ENCODE measurements around the gene PEX10. TPM values are rescaled to one million over a fixed set of nuclear protein-coding genes. Genes with fewer than 3 reads are reported as not detected.

PEX10 gene
- total RNA-seq, 1 experiment from 2014 or later: 20.3 TPM

DNA sequence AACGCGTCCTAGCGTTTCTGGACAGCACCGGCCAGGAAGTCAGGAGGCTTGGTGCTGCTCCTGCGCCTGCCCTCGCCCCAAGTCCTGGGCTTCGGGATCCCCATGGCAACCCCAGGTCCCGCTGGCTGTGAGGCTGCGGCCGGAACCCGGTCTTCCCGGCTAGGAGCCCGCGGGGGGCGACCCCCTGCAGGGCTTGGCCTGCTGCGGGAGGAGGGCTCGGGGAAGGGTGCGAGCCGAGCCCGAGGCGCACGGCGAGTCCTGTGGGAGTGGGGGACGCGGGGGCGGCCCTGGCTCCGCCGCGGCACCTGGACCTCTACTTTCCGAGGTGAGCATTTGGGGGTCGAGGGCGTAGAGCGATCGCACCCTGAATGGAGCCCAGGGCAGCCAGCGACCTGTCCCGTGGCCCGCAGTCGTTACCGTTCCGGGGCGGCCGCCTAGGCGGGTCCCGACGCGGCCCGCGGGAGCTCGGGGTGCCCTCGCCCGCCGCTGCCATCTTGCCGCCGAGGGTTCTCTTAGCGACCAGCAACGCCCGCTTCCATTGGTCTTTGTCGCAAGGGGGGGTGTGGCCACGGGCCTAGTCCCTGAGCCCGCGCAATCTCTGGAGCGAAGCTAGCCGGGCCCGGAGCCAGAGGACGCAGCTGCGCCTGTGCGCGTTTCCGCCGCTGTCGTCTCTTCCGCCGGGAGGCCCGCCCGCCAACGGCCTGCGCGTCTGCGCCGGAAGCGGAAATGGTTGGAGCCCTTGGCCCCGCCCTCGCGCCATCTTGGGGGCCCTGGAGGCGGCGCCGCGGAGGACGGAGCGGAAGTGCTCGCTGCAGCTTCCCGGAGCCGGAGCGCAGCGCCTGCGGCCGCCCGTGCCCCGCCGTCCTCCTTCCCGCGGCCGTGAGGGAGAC lies 21.1 kb downstream of the PEX10 start, which contains the start of the genes MORN1 and RER1:
Gene MORN1, minus strand, starts transcription at position 514 of the 890 bp plus-strand sequence. Its CDS starts 21 bp downstream, at position 493.
Gene RER1, plus strand, starts transcription at position 801 of the 890 bp plus-strand sequence. CDS start 3,950 bp downstream, outside the sequence.
- peak; percentile 96 for DNase-seq (ENCODE audit: extremely low read depth, low read depth)

DNA sequence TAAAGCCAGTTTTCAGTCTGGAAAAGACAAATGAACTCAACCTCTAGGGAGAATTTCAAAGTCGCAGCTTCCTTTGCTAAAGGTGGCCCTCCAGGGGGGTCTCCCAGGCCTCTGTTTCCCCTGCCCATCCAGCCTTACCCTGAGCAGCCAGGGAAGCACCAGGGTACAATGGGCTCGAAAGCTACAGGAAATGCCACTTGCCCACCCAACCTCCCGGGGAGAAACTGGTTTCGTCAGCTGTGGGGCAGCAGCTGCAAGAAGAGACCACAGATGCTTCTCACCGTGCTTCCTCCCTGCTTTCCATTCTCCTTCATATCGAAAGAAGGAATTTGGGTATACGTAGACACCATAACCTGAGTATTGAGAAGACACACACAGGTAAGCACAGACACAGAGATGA lies 22.7 kb downstream of the PEX10 start:
- no peak for DNase-seq (ENCODE audit: extremely low read depth, low read depth)

- no peak for DNase-seq (ENCODE audit: extremely low read depth, low read depth)
Observed at GRCh38 chr1:2388004-2388913, 24.1 kb downstream of the PEX10 start.

DNA sequence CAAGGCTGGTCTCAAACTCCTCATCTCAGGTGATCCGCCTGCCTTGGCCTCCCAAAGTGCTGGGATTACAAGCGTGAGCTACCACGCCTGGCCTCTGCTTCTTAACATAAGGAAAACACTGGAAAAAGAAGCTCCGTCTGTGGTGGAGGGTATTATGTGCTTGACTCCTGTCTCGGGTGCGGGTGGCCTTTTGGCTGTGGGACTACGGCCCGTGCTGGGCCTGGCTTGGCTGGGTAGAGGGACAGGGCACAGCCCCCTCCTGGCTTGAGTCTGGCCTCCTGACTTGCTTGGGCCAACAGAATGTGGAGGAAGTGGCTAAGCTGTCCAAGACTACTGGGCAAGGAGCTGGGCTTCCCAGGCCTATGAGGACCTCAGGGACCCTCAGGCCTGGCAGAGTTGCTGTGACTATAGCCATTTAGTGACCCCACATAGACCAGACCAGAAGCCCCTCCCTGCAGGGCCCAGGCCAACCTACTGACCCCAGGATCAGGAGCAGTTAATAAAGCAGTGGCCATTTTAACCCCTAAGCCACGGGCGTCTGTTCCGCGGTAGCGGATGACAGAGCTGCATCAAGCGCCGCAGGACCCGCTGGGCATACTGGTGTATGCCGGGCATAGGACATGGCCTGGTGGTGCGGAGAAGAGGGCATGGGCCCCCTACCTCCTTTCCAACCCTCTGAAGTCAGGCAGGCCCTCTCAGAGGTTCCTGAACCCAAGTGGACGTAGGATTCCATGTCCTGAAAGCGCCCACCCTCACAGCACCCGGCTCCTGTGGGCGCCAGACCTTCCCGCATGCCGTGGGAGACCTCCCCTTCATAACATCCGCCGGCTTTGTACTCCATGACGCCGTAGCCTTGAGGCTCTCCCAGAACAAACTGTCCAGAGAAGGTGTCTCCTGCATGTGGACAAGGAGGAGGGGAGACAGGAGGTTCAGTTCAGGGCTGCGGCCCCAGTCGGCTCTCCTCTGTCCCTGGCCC lies 25.4 kb downstream of the PEX10 start:
- DNase-seq (ENCODE audit: extremely low read depth, low read depth): no peak

- DNase-seq (ENCODE audit: extremely low read depth, low read depth): no peak
Observed at GRCh38 chr1:2385606-2386280, 26.6 kb downstream of the PEX10 start.

DNA sequence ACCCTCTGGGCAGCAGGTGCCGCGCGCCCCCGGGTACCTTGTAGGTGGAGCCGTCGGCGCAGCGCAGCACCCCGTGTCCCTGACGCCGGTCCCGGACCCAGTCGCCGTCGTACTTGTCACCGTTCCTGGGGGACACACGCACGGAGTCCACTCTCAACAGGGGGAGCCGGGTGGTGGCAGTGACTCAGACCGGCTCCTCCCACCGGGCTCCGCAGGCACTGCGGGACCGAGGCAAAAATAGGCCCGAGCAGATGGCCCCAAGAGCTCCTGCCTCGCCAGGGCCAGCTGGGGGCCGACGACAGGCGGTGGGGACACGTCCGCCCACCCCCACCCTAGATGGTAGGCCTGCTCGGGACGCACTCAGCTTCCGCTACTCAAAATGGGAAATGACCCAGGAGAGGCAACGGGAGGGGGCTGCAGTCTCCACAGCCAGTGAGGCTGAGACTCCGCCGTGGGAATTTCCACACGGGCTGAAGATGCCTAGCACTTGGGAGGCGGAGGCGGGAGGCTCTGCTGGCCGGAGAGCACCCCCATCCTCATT lies 27.4 kb downstream of the PEX10 start:
- DNase-seq (ENCODE audit: extremely low read depth, low read depth): no peak

GRCh38 chr1:2384130-2384860 lies 28.1 kb downstream of the PEX10 start:
- DNase-seq (ENCODE audit: extremely low read depth, low read depth): no peak

DNA sequence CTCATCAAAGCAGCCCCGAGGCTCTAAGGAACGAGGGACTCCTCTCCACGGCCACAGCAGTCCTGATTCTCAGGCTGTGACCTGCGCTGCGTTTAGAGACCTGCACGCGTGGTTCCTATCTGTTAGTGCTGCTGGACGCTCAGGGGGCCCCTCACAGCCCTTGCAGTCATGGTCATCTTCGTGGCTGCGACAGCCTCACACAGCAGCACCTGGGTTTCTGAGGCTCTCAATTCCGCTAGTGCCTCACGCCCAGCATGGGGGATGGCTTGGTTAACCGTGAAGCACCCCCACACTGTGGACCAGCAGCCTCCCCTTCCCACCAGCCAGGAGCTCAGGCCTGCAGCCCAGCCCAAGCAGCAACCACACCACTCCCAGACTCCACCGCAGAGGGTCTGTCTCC lies 28.8 kb downstream of the PEX10 start:
- no peak for DNase-seq (ENCODE audit: extremely low read depth, low read depth)

- DNase-seq (ENCODE audit: extremely low read depth, low read depth): peak; percentile 21
Observed at GRCh38 chr1:2382621-2383361, 29.6 kb downstream of the PEX10 start.

DNA sequence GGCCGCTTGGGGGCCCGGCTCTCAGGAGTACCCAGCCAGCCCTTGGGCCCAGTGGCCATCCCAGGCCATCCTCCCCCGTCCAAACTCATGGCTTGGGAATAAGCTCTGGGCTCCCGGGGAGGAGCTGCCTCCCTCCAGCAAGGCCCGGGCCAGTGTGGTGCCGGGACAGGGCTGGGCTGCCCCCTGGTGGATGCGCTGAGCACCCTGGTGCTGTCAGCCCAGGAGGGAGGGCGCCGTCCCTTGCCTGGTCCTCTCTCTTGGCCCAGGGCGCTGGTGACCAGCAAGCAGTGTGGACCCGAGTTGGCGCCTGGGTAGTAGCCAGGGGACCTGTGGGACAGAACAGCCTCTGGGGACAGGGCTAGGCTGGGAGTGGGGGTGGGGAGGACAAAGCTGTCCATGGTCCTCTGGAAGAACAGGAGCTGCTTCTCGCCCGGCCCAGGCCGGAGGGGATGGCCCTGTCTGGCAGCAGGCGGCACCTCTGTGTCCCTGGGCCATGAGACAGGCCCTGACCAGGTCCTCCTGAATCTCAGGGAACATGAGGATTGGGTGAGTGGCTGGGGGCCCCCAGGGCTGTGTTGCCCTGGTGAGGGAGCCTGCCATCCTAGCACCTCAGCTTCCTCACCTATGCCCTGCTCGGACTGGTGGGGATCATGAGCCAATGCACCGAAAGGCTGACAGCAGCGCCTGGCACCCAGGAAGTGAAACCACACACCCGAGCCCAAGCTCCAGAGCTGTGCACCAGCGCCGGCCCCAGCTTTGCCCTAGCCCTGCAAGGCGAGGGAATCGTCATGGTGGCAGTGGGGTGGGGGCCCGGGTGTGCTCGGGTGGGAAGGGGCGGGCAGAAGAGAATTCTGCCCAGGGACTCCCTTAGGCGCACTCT lies 30.4 kb downstream of the PEX10 start:
- DNase-seq (ENCODE audit: extremely low read depth, low read depth): peak; percentile 44

- DNase-seq (ENCODE audit: extremely low read depth, low read depth): no peak
Observed at GRCh38 chr1:2380816-2381591, 31.4 kb downstream of the PEX10 start.

DNA sequence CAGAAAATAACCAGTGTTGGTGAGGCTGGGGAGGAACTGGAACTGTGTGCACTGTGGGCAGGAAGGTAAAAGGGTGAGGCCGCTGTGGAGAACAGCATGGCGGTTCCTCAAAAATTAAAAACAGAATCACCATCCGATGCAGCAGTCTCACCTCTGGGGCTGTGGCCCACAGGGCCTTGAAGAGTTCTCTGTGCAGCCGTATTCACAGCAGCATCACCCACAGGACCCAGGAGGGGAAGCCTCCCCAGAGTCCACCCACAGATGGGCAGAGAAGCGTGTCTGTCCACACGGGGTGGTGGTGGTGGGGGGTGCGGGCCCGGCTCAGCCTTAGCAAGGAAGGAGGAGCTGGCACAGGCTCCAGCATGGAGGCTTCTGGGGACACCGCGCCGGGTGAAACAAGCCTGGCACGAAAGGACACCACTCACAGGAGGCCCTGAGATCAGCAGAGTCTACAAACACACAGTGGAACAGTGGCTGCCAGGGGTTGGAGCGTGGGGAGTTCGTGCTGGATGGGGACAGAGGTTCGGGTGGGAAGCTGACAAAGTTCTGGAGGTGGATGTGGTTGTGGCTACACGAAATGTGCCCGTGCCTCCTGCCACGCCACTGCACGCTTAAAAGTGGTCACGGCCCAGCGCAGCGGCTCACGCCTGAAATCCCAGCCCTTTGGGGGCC lies 32.5 kb downstream of the PEX10 start:
- no peak for DNase-seq (ENCODE audit: extremely low read depth, low read depth)

DNA sequence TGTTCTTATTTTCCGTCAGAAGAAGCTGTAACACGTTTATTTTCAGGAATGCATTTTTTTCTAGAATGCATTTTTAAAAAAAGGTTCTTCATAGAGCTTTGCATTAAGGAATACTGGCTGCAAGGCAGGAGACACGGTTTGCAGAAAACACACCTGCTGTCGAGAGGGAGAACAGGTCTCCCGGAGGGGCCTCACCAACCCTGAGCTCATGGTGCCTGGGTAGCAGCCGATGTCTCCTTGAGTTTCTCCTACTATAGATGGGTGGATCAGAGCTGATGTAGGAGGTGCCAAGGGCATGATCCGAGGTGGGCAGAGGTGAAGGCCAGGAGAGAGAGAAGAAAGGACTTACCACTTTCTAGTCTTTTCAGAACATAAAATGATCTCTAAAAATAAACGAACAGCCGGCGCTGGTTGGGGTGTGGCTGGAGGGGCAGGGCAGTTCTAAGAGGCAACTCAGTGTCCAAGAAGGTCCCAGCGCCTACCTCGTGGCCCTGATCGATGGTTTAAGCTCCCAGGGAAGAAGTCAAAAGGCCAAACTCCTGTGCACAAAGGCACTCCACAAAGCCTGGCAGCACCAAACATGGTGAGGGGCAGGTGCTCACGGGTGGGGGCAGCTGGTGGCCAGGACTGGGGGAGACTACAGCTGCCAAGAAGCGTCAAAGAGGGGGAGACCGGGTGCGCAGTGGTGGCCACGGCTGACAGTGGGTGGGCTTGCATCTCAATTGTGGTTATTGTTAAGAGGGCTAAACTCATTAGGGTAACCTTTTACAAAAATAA lies 33.2 kb downstream of the PEX10 start:
- DNase-seq (ENCODE audit: extremely low read depth, low read depth): no peak

DNA sequence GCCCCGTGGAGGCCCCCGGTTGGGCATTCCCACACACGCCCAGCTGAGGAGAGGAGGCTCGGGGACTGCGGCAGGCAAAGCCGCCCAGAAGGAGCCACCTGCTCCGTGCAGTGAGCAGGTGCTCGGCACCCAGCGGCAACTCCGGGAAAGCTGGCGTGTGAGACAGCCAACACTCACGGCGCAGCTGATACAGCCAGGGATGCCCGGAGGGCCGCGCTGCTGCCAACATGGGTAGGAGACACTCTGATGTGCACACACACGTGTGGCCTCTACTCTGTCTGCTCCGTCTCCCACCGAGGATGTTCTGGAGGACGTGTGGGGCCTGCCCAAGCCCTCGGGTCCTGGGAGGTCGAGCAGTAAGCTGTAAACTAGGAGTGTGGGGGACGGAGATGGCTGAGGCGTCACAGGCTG lies 33.9 kb downstream of the PEX10 start:
- no peak for DNase-seq (ENCODE audit: extremely low read depth, low read depth)

Data from NCI-H460 (cell line).